GM21786 (cell line): ENCODE data around the gene AP1S3.

Experiments
- ATAC-seq: cut with Tn5 transposase; IDR thresholded peaks from one replicate; pipeline ENCODE4 v1.9.1; 2021; ENCODE audit not compliant: unreplicated experiment

The AP1S3 gene

GRCh38 chr2:223762853-223763252, 74.5 kb downstream of the AP1S3 start:
- ATAC-seq = peak; percentile 18

- ATAC-seq = peak; percentile 68
Measured at GRCh38 chr2:223761746-223762145, 75.6 kb downstream of the AP1S3 start.

GRCh38 chr2:223760838-223761502, 76.4 kb downstream of the AP1S3 start:
- ATAC-seq = peak; percentile 85

GRCh38 chr2:223759569-223760430, 77.6 kb downstream of the AP1S3 start:
- no peak for ATAC-seq

GRCh38 chr2:223758131-223758840, 79.1 kb downstream of the AP1S3 start:
- ATAC-seq = no peak

DNA sequence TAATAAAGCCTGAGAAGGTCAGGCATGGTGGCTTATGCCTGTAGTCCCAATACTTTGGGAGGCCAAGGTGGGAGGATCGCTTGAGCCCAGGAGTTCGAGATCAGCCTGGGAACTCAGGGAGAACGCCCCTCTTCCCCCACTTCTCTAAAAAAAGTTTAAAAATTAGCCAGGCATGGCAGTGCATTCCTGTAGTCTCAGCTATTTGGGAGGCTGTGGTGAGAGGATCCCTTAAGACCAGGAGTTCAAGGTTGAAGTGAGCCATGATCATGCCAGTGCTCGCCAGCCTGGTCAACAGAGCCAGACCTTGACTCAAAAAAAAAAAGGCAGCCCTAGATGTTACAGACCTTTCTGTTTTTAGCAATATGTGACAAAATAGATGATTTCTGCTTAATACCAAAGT, 83.4 kb downstream of the AP1S3 start:
- ATAC-seq = no peak

DNA sequence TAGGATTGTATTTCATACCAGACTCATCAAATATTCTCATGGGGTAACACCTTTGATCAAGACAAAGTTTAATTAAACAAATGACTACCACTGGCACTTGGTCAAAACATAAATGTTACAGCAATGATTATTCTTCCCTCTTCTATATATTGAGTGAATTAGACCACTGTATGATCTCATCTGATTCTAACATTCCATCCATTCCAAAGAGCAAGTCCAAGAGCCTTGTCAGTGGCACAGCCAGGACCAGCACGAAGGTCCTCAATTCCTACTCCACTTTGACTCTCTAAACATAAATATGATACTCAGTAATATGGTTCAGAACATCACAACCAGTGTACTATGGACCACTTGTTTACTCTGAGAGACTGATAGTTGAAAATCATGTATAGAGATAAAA, 86.4 kb downstream of the AP1S3 start:
- ATAC-seq = no peak

DNA sequence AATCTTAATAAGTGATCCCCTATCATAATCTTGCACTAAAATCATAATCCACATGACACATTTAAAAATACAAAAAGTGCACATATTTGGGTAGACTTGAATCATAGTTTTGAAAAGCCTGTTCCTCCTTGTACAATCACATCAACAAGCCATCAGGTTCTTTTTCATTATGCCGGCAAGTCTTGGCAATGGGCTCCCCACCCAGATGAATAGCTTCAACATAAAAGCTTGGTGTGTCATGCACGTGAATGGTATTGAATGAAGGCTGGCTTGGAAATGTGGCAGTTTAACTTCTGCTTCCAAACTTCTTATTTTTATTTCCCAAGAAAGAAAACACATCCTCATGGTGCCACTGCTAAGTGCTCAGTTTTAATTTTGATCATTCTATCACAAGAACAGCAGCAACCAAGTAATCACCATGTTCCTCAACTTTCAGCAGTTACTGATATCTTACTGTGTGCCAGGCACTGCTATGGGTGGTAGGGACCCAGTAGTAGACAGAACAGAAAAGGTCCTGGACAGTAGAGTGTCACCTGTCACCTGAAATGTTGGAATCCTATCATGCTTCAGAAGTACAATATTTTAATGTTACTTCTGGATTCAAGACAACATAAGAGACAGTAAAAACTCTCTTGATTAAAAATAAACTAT, 89.9 kb downstream of the AP1S3 start:
- ATAC-seq = no peak

- ATAC-seq = no peak
Measured at GRCh38 chr2:223746611-223747010, 90.8 kb downstream of the AP1S3 start.

- no peak for ATAC-seq
Measured at GRCh38 chr2:223744580-223744979, 92.8 kb downstream of the AP1S3 start.

DNA sequence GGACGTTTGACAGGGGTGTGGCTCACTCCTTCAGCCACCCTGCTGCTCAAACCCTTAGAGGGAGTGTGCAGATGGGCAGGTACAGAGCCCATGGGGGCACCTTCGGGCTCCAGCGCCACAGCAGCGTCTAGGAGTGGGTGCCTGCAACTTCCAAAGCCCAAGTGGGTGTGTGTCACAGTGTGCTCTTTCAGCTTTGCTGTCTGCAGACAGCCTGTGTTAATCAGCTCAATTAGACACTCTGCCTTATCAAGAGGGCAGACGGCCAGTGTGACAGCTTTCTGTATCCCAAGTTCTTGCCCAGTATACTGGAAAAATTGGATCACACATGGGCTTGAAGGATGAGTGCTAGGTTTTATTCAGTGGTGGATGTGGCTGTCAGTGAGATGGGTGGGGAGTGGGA, 96.7 kb downstream of the AP1S3 start:
- no peak for ATAC-seq

DNA sequence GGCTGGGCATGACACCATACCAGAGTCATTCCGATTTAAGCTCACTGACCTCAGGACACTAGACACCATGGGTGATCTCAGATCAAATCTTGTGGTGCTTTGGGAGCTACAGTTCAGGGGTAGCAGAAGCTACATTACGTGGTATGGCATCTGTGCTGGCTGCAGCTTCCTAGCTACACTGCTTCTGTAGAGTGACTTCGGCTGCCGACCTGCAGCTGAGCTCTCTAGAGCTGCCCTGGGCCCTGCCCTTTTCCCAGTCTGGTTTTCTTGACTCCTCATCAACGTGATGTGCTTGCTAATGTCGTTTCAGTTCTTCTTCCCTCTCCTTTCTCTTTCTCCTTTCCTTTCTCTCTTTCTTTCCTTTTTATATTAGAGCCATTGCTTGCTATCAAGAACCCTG, 100.2 kb downstream of the AP1S3 start:
- no peak for ATAC-seq

DNA sequence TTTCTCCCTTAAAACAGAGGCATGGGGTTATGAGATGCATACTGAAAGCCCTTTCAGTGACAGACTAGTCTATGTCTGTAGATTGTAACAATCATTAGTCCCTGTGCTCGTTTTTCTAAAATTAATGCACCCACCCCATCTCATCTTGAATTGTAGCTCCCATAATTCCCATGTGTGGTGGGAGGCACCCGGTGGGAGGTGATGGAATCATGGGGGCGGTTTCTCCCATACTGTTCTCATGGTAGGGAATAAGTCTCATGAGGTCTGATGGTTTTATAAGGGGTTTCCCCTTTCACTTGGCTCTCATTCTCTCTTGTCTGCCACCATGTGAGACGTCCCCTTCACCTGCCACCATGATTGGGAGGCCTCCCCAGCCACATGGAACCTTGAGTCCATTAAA, 100.9 kb downstream of the AP1S3 start:
- ATAC-seq = no peak

- no peak for ATAC-seq
Measured at GRCh38 chr2:223735659-223736244, 101.6 kb downstream of the AP1S3 start.

- no peak for ATAC-seq
Measured at GRCh38 chr2:223735035-223735640, 102.2 kb downstream of the AP1S3 start.

GRCh38 chr2:223734346-223734745, 103.0 kb downstream of the AP1S3 start:
- ATAC-seq = no peak

- ATAC-seq = no peak
Measured at GRCh38 chr2:223732346-223732745, 105.0 kb downstream of the AP1S3 start.

DNA sequence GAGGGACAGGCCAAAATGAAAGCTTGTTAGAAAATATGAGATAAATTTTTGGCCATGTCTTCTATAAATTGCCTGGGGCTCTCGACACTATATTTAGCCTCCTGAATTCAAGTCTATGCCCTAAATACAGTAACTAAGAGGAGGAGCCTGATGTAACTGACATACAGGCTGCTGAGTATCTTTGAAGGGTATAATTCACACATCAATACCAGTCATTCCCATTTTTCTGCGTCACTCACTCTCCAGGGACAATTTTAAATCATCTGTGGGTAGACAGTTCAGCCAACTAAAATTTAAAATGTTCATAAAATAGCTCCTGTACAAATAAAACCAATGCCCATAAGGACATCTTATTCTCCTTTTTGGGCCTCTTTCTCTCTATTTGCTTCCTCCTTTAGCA, 105.9 kb downstream of the AP1S3 start:
- ATAC-seq = no peak

GRCh38 chr2:223729781-223730180, 107.6 kb downstream of the AP1S3 start:
- no peak for ATAC-seq

DNA sequence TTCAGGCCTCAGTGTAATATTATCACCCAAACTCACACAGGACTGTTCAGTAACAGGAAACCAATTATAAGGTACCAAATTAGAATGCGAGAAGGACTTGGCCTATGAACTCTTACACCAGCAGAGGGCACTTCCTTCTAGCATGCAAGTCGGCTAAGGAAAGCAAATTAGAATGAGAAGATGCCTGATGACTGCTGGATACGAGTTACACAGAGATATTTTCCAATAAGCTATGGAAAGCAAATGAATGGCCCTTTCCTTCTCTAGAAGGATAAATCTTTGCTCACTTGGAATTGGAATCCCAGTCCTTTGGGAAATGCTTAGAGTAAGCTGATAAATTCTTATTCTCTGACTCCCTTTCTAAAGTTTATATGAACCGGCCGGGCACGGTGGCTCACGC, 109.8 kb downstream of the AP1S3 start:
- peak; percentile 98 for ATAC-seq
